ENCODE data around the gene OPCML. TPM values are rescaled to one million over a fixed set of nuclear protein-coding genes. Genes with fewer than 3 reads are reported as not detected.

Gene OPCML
- polyA plus RNA-seq, 3 donors, result not detected

DNA sequence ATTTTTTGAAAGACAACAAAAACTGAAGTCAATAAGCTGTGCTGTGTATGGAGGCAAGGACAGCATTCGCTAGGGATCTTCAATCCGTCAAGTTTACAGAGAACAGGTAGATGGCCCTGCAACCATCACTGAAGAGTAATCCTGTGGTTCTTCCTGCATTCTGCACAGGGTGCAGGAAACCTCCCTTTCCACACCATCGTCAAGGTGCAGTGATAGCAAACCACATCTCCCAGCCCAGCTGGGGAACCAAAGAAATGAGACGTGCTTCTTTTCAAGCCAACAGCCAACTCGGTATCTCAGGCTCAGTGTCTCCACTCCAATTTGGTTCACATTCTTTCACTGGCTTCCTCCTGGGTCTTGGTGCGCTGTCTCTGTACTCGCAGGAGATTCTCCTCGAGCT, 814.5 kb downstream of the OPCML start:
- Mint-ChIP-seq H3K27me3 (ENCODE audit: low read depth in 3 of 3) (peaks cover 0 to 4% (median 2%) of the 10 kb centered on the region in 3 donors), H3K9me3 (peaks cover 0 to 7% (median 0%) of the 10 kb centered on the region in 7 donors), H3K4me3 (no peak overlapping the region), H3K4me1 (no peaks in the 10 kb centered on the region), H3K36me3 (no peaks in the 10 kb centered on the region), H3K27ac (no peak overlapping the region)
- DNase-seq, result no peak
- Histone ChIP-seq H3K4me2 (replicated peaks; ENCODE audit: extremely low read depth, low read length, poor library complexity, severe bottlenecking) (no peak overlapping the region), H3K27ac (ENCODE audit: low read depth in 1 of 2, low read length in 2 of 2) (no peak overlapping the region), H3K79me2 (ENCODE audit: insufficient read depth, low read length) (no peaks in the 10 kb centered on the region), H4K20me1 (ENCODE audit: insufficient read depth, low read length) (no peaks in the 10 kb centered on the region), H3K4me3 (replicated peaks in 1 of 3; ENCODE audit: low read depth in 2 of 3, low read length in 3 of 3) (no peak overlapping the region), H2AFZ (ENCODE audit: insufficient read depth, low read depth, low read length, poor library complexity, severe bottlenecking) (no peak overlapping the region), H3K4me1 (ENCODE audit: control insufficient read depth in 1 of 2, insufficient read depth in 2 of 2, low read length in 2 of 2) (no peaks in the 10 kb centered on the region), H3K9ac (ENCODE audit: insufficient read depth, low read length, poor library complexity, severe bottlenecking) (no peak overlapping the region), H3K9me3 (replicated peaks in 1 of 2; ENCODE audit: control insufficient read depth in 1 of 2, insufficient read depth in 1 of 2, low read length in 2 of 2) (no peaks in the 10 kb centered on the region), H3K36me3 (replicated peaks in 1 of 2; ENCODE audit: control insufficient read depth in 1 of 2, insufficient read depth in 2 of 2, low read length in 2 of 2) (no peaks in the 10 kb centered on the region), H3K27me3 (ENCODE audit: control insufficient read depth in 2 of 2, insufficient read depth in 2 of 2, low read length in 2 of 2) (no peaks in the 10 kb centered on the region)
- TF ChIP-seq, protein P1, sequence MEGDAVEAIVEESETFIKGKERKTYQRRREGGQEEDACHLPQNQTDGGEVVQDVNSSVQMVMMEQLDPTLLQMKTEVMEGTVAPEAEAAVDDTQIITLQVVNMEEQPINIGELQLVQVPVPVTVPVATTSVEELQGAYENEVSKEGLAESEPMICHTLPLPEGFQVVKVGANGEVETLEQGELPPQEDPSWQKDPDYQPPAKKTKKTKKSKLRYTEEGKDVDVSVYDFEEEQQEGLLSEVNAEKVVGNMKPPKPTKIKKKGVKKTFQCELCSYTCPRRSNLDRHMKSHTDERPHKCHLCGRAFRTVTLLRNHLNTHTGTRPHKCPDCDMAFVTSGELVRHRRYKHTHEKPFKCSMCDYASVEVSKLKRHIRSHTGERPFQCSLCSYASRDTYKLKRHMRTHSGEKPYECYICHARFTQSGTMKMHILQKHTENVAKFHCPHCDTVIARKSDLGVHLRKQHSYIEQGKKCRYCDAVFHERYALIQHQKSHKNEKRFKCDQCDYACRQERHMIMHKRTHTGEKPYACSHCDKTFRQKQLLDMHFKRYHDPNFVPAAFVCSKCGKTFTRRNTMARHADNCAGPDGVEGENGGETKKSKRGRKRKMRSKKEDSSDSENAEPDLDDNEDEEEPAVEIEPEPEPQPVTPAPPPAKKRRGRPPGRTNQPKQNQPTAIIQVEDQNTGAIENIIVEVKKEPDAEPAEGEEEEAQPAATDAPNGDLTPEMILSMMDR (IDR thresholded peaks at IDR 0.05), result no peak
- intact Hi-C loops (cut with micrococcal nuclease), result no loop called here
- 63% methylated on average over 7 of the region's 8 CpGs for WGBS (ENCODE audit: insufficient coverage)

DNA sequence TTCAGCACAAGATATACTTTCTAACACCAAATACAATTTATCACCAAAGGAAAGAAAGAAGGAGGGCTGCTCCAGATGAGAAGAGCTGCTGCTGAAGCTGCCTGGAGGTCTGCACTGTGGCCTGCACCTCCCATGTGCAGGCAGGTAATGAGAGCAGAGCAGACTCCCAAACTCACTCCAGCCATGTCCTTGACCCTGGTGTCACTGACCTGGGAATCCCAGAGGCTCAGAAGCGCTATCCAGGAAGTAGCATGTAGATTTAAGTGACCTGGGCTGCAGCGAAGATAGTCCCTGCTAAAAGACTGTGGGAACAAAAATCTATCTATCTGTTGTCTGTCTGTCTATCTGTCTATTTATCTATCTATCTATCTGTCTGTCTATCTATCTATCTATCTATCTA, 816.3 kb downstream of the OPCML start:
- peaks cover 0 to 7% (median 0%) of the 10 kb centered on the region in 7 donors for H3K9me3 Mint-ChIP-seq
- Histone ChIP-seq H3K36me3 (replicated peaks in 1 of 2; ENCODE audit: control insufficient read depth in 1 of 2, insufficient read depth in 2 of 2, low read length in 2 of 2) (no peaks in the 10 kb centered on the region), H3K9me3 (replicated peaks in 1 of 2; ENCODE audit: control insufficient read depth in 1 of 2, insufficient read depth in 1 of 2, low read length in 2 of 2) (no peaks in the 10 kb centered on the region), H3K79me2 (ENCODE audit: insufficient read depth, low read length) (no peaks in the 10 kb centered on the region), H4K20me1 (ENCODE audit: insufficient read depth, low read length) (no peaks in the 10 kb centered on the region), H2AFZ (ENCODE audit: insufficient read depth, low read depth, low read length, poor library complexity, severe bottlenecking) (no peak overlapping the region), H3K27ac (ENCODE audit: low read depth in 1 of 2, low read length in 2 of 2) (no peak overlapping the region), H3K4me1 (ENCODE audit: control insufficient read depth in 1 of 2, insufficient read depth in 2 of 2, low read length in 2 of 2) (no peaks in the 10 kb centered on the region), H3K4me2 (replicated peaks; ENCODE audit: extremely low read depth, low read length, poor library complexity, severe bottlenecking) (no peak overlapping the region), H3K9ac (ENCODE audit: insufficient read depth, low read length, poor library complexity, severe bottlenecking) (no peak overlapping the region), H3K4me3 (replicated peaks in 1 of 3; ENCODE audit: low read depth in 2 of 3, low read length in 3 of 3) (no peak overlapping the region), H3K27me3 (ENCODE audit: control insufficient read depth in 2 of 2, insufficient read depth in 2 of 2, low read length in 2 of 2) (no peaks in the 10 kb centered on the region)
- H3K4me1 Mint-ChIP-seq, result no peaks in the 10 kb centered on the region
- WGBS (ENCODE audit: insufficient coverage), result no CpG with 5 or more reads among the region's 2 CpGs
- TF ChIP-seq, protein P1 (IDR thresholded peaks at IDR 0.05), result no peak
- no peak for DNase-seq
- H3K27ac Mint-ChIP-seq, result no peak overlapping the region
- intact Hi-C loops (cut with micrococcal nuclease), result no loop called here
- no peak overlapping the region for H3K4me3 Mint-ChIP-seq
- H3K36me3 Mint-ChIP-seq, result no peaks in the 10 kb centered on the region
- H3K27me3 Mint-ChIP-seq (ENCODE audit: low read depth in 3 of 3), result peaks cover 0 to 2% (median 2%) of the 10 kb centered on the region in 3 donors
